CD4-positive, alpha-beta T cell treated with Interleukin-4 for 4 hours (primary cell): Measurements from ENCODE around the gene KRT73.
A peak's percentile ranks its signal among the peaks of the same experiment; 100 is the strongest.

Experiments used
- DNase-seq: peaks from one replicate; pipeline ENCODE4 v3.0.0-alpha.2; 2020

KRT73 gene

GRCh38 chr12:52564582-52564981, 53.8 kb downstream of the KRT73 start:
- no peak for DNase-seq

GRCh38 chr12:52561880-52562449, 56.4 kb downstream of the KRT73 start:
- no peak for DNase-seq

- no peak for DNase-seq
Measured at GRCh38 chr12:52559979-52560378, 58.4 kb downstream of the KRT73 start.

- DNase-seq: peak; percentile 4
Measured at GRCh38 chr12:52558781-52559445, 59.4 kb downstream of the KRT73 start.
